ENCODE results near the gene OR1F1. TPM values are rescaled to one million over a fixed set of nuclear protein-coding genes. Genes with fewer than 3 reads are reported as not detected.

OR1F1 gene
- total and polyA plus RNA-seq, 9 of the 15 experiments (the other 6 are each of a cell fraction or from before 2014, with no cell fraction given): 0.15 to 0.61 (median 0.35) TPM; not detected in 3

GRCh38 chr16:3216263-3216640 lies 28.2 kb downstream of the OR1F1 start:
- 0% methylated on average over 3 of the region's 3 CpGs for WGBS (ENCODE audit: insufficient coverage, low coverage, missing lambda C conversion rate)
- 0 out of 2 replicates have a peak, but pooled peaks cover 2% of the 10 kb centered on the region for H3K9me3 ChIP-seq (replicated peaks; ENCODE audit: control insufficient read depth, insufficient read depth, low read depth, low read length)
- H3K36me3 ChIP-seq (ENCODE audit: control insufficient read depth, insufficient read depth, low read length): no peaks in the 10 kb centered on the region
- DNase-seq (ENCODE audit: extremely low read depth in 1 of 4, low spot score in 3 of 4): no peak
- no peak overlapping the region for H3K4me2 ChIP-seq (ENCODE audit: insufficient read depth, low read length)
- POLR2A ChIA-PET: no interaction called here
- H3K9ac ChIP-seq (ENCODE audit: insufficient read depth in 1 of 2, low read depth in 2 of 2, low read length in 2 of 2): no peak overlapping the region
- CTCF ChIA-PET (ENCODE audit: low intra/inter-chr PET ratio): no interaction called here
- H3K79me2 ChIP-seq (ENCODE audit: control insufficient read depth, insufficient read depth, low read length): no peaks in the 10 kb centered on the region
- H3K4me1 ChIP-seq (replicated peaks in 1 of 2; ENCODE audit: control insufficient read depth in 2 of 2, insufficient read depth in 2 of 2, low read length in 2 of 2): no peaks in the 10 kb centered on the region; a peak in 1 of 5 replicates
- no TSS peak for BruUV-seq (replicated peaks)
- TF ChIP-seq TAF9B (IDR thresholded peaks at IDR 0.05; ENCODE audit: partially characterized antibody): no peak
- no peak for TF ChIP-seq SIN3B (IDR thresholded peaks at IDR 0.05; ENCODE audit: low read depth)
- TF ChIP-seq SPI1 (IDR thresholded peaks at IDR 0.05; ENCODE audit: borderline replicate concordance, low read depth, low read length): no peak
- no peak for TF ChIP-seq NFE2 (IDR thresholded peaks at IDR 0.05; ENCODE audit: low read depth)
- TF ChIP-seq SMC3 (conservative IDR thresholded peaks at IDR 0.05; ENCODE audit: insufficient read depth, low read depth, low read length): no peak
- no peak for TF ChIP-seq MTA3 (IDR thresholded peaks at IDR 0.05; ENCODE audit: borderline replicate concordance)
- TF ChIP-seq, protein P1, sequence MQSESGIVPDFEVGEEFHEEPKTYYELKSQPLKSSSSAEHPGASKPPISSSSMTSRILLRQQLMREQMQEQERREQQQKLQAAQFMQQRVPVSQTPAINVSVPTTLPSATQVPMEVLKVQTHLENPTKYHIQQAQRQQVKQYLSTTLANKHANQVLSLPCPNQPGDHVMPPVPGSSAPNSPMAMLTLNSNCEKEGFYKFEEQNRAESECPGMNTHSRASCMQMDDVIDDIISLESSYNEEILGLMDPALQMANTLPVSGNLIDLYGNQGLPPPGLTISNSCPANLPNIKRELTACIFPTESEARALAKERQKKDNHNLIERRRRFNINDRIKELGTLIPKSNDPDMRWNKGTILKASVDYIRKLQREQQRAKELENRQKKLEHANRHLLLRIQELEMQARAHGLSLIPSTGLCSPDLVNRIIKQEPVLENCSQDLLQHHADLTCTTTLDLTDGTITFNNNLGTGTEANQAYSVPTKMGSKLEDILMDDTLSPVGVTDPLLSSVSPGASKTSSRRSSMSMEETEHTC (IDR thresholded peaks at IDR 0.05): no peak
- no peak for TF ChIP-seq ZNF561 (CRISPR knock-in tag; conservative IDR thresholded peaks at IDR 0.05)
- no peak for TF ChIP-seq NCOR1 (IDR thresholded peaks at IDR 0.05)
- TF ChIP-seq FOXK1 (CRISPR knock-in tag; IDR thresholded peaks at IDR 0.05; ENCODE audit: borderline replicate concordance): no peak
- TF ChIP-seq, protein P2, sequence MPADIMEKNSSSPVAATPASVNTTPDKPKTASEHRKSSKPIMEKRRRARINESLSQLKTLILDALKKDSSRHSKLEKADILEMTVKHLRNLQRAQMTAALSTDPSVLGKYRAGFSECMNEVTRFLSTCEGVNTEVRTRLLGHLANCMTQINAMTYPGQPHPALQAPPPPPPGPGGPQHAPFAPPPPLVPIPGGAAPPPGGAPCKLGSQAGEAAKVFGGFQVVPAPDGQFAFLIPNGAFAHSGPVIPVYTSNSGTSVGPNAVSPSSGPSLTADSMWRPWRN (IDR thresholded peaks at IDR 0.05; ENCODE audit: low read depth): no peak
- no peak for TF ChIP-seq CBX8 (IDR thresholded peaks at IDR 0.05; ENCODE audit: borderline replicate concordance, extremely low read depth, low read depth, low read length, poor library complexity, severe bottlenecking)
- TF ChIP-seq CBX1 (IDR thresholded peaks at IDR 0.05; ENCODE audit: low read depth): no peak
- no peaks in the 10 kb centered on the region for H4K20me1 ChIP-seq (replicated peaks; ENCODE audit: control insufficient read depth, insufficient read depth, low read length)
- no peak overlapping the region for H3K27ac ChIP-seq (ENCODE audit: extremely low read depth, low read depth, low read length)
- H3K9me1 ChIP-seq (ENCODE audit: control insufficient read depth, insufficient read depth, low read length): no peaks in the 10 kb centered on the region
- no peak for ATAC-seq
- no peak overlapping the region for H2AFZ ChIP-seq (ENCODE audit: low read depth, low read length)
- no peak overlapping the region for H3K4me3 ChIP-seq
- peaks cover 14 to 33% of the 10 kb centered on the region in 2 experiments for H3K27me3 ChIP-seq (ENCODE audit: control insufficient read depth in 2 of 2, insufficient read depth in 2 of 2, low read length in 2 of 2)
- FAIRE-seq: no peak
- intact Hi-C loops (cut with micrococcal nuclease) (no loop called here), in situ Hi-C loops (cut with MboI) (no loop called here)
